ENCODE results near the gene IL5RA. TPM values are rescaled to one million over a fixed set of nuclear protein-coding genes. Genes with fewer than 3 reads are reported as not detected.

Gene IL5RA
- total RNA-seq, 2 donors from 2014 or later = 1.8 TPM; not detected in 1

GRCh38 chr3:3129579-3129978, 19.4 kb upstream of the IL5RA start:
- Histone ChIP-seq H3K4me1 (ENCODE audit: control insufficient read depth in 1 of 2, low read depth in 2 of 2) (peaks cover 8 to 12% of the 10 kb centered on the region in 2 donors), H3K36me3 (peaks cover 22% of the 10 kb centered on the region), H3K27me3 (replicated peaks; ENCODE audit: insufficient read depth) (no peaks in the 10 kb centered on the region), H3K27ac (no peak overlapping the region), H3K9me3 (no peaks in the 10 kb centered on the region), H3K4me3 (no peak overlapping the region)
- ATAC-seq (ENCODE audit: insufficient number of reproducible peaks, low FRiP score, low read depth) (no peak), DNase-seq (ENCODE audit: low spot score) (no peak)
- TF ChIP-seq CTCF (IDR thresholded peaks at IDR 0.05) = no peak

- Histone ChIP-seq H3K4me3 (peak overlapping the region; percentile 83), H3K4me1 (ENCODE audit: control insufficient read depth in 1 of 2, low read depth in 2 of 2) (peaks cover 8 to 9% of the 10 kb centered on the region in 2 donors), H3K36me3 (peaks cover 18% of the 10 kb centered on the region), H3K27ac (peak overlapping the region; percentile 80 to 88), H3K27me3 (replicated peaks; ENCODE audit: insufficient read depth) (no peaks in the 10 kb centered on the region), H3K9me3 (no peaks in the 10 kb centered on the region)
- ATAC-seq (ENCODE audit: insufficient number of reproducible peaks, low FRiP score, low read depth) (no peak), DNase-seq (ENCODE audit: low spot score) (no peak)
- TF ChIP-seq CTCF (IDR thresholded peaks at IDR 0.05) = no peak
Measured at GRCh38 chr3:3127432-3128010, 17.3 kb upstream of the IL5RA start.

GRCh38 chr3:3126477-3127431, 16.6 kb upstream of the IL5RA start, which contains the start of gene TRNT1:
Gene TRNT1 (plus strand): TSS chr3:3126940. CDS start chr3:3129041, 2,101 bp downstream.
- H3K27me3 ChIP-seq (replicated peaks; ENCODE audit: insufficient read depth) = no peaks in the 10 kb centered on the region
- H3K9me3 ChIP-seq = no peaks in the 10 kb centered on the region
- DNase-seq (ENCODE audit: low spot score) (peak; percentile 93), ATAC-seq (ENCODE audit: insufficient number of reproducible peaks, low FRiP score, low read depth) (peak; percentile 98)
- H3K27ac ChIP-seq = peak within 1 kb of the TSS; percentile 80 to 88
- H3K4me3 ChIP-seq = peak within 1 kb of the TSS; percentile 83
- no peak for TF ChIP-seq CTCF (IDR thresholded peaks at IDR 0.05)
- peaks cover 8 to 9% of the 10 kb centered on the region in 2 donors for H3K4me1 ChIP-seq (ENCODE audit: control insufficient read depth in 1 of 2, low read depth in 2 of 2)
- H3K36me3 ChIP-seq = peaks cover 18% of the 10 kb centered on the region

- Histone ChIP-seq H3K27ac (peak overlapping the region; percentile 80 to 88), H3K4me3 (peak overlapping the region; percentile 83), H3K27me3 (replicated peaks; ENCODE audit: insufficient read depth) (no peaks in the 10 kb centered on the region), H3K4me1 (ENCODE audit: control insufficient read depth in 1 of 2, low read depth in 2 of 2) (peaks cover 8 to 9% of the 10 kb centered on the region in 2 donors), H3K9me3 (no peaks in the 10 kb centered on the region), H3K36me3 (peaks cover 14% of the 10 kb centered on the region)
- no peak for ATAC-seq (ENCODE audit: insufficient number of reproducible peaks, low FRiP score, low read depth)
- DNase-seq (ENCODE audit: low spot score) = no peak
- no peak for TF ChIP-seq CTCF (IDR thresholded peaks at IDR 0.05)
Measured at GRCh38 chr3:3125977-3126376, 15.8 kb upstream of the IL5RA start.

DNA sequence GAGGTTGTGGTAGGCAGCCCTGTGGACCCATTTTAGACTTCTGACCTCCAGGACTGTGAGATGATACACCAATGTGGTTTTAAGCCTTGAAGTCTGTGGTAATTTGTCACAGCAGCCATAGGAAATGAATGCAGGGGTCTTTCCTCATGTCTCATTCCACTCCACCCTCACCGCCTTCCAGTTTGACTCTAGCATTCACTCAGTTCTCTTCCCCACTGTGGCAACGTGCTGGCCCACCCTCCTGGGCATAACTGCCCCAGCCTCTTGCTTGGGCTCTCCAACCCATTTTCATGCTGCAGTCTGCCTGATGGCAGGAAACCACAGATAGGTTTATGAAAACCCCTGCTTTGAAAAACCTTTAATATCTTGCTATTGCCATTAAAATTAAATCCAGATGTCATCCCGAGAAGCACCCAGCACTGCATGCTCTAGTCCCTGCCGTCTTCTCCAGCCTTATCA, 9.2 kb upstream of the IL5RA start:
- ATAC-seq (ENCODE audit: insufficient number of reproducible peaks, low FRiP score, low read depth) = no peak

More for the DNA sequence above, 9.2 kb upstream of the IL5RA start:
- no peak for DNase-seq (ENCODE audit: low spot score)
- Histone ChIP-seq H3K36me3 (no peaks in the 10 kb centered on the region), H3K9me3 (no peaks in the 10 kb centered on the region), H3K27me3 (replicated peaks; ENCODE audit: insufficient read depth) (no peaks in the 10 kb centered on the region), H3K4me1 (ENCODE audit: control insufficient read depth in 1 of 2, low read depth in 2 of 2) (no peaks in the 10 kb centered on the region), H3K27ac (no peak overlapping the region), H3K4me3 (no peak overlapping the region)
- TF ChIP-seq CTCF (IDR thresholded peaks at IDR 0.05) = no peak
